Amniotic epithelial cell (primary cell): ENCODE data around the gene HAT1.
"Not testable (repeated sequence)": the region's sequence is repeated elsewhere in the genome, so short reads cannot be mapped to it uniquely, and the experiment has no call there.

ENCODE experiments used
- DNase-seq: peaks from one replicate; pipeline ENCODE4 v3.0.0-alpha.2; 2010; ENCODE audit warnings: low read depth

HAT1 gene

GRCh38 chr2:171922230-171923022, at the start of gene HAT1:
HAT1 (plus strand) TSS chr2:171922461; CDS start chr2:171922501, 40 bp downstream.
- peak; percentile 96 for DNase-seq

GRCh38 chr2:171874517-171874916, 47.7 kb upstream of the HAT1 start:
- no peak for DNase-seq

DNA sequence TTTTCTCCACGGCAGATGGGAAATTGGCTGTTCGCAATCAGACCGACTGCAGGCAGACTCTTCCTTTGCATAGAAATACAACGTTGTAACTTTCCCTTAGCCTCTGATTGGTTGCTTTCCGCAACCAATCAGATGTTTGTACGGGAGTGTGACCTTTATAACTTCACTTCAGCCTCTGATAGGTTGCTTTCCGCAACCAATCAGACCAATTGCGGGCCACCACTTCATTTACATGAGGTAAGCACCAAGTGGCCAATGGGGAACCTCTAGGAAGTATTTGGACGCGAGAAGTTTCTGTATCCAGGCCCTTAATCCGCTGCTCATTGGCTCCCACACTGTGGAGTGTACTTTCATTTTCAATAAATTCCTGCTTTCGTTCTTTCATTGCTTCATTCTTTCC, 47.3 kb upstream of the HAT1 start:
- no peak for DNase-seq

DNA sequence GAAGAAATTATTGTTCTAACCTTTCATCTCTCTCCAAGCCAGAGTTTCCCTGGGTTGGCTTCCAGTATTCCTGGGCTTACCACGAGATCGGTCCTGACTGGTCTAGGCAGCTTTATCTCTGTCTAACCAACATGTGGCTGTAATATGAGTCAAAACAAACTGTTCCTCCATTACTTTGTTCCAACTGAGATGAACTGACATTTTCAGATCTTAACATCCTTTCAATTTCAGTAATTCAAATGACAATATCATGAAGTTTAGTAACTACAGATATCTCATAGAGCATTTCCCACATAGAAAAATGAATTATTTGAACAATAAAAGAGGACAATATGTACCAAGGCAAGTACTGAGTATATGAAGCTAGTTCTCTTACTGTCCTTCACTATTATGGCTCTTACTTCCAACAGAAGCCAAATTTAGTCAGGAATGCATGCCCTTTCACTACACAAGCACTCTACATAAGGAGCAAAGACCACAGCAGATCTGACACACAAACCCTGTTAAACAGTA, 43.7 kb upstream of the HAT1 start:
- DNase-seq: peak; percentile 84

DNA sequence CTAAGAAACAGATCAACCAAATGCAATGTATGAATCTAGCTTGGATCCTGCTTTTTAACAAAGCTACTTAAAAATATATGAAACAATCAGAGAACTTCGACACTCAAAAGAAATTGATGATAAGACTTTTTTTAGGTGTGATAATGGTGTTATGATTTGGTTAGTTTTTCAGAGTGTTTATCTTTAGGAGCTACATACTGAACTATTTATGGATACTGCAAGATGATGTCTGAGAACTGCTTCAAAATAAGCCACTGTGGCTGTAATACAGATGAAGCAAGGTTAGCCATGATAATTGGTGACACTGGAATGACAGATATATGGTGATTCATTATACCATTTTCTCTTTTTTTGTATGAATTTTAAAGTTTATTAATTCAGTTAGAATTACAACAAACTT, 42.4 kb upstream of the HAT1 start:
- no peak for DNase-seq

DNA sequence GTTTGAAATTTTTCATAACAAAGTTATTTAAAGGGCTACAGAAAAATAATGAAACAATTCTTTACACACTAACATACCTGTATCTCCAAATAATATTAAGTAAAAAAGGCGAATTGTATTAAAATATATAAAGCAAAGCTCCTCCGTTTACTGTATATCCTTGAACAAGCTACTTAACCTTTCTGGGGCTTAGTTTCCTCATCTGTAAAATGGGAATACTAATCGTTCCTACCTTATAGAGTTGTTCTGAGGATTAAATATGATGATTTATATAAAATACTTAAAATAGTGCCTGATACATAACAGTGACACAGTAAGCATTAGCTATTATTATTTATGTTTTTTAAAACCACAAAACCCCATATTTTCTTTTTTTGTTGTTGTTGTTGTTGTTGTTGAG, 41.5 kb upstream of the HAT1 start:
- no peak for DNase-seq

DNA sequence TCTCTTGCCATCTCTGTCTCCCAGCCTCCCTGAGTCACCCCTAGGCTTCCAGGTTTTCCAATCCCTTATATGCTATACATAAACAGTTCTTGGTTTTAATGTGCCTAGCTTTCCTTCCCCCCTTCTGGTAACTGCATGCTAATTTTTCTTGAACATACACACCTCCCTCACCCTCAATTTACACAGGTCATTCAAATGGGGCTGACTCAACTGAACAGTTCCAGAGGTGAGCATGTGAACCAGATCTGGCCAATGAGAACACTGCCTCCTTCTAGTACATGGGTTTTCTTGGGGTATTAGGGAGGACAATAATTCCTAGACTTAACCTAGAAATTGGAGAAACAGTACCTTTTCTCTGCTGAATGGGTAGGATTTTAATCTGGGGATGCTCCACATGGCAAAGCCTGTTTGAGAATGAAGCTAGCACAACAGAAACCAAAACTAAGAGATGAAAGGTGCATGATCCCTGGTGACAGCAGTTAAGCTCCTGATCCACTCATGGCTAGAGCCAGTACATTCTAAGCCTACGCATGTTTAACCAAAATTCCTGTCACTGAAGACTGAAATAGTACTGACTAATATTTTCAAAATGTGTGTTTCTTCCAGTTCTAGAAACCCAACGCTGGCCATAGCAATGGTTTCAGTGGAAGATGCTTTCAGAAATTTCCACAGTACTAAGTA, 40.0 kb upstream of the HAT1 start:
- DNase-seq: peak; percentile 44

DNA sequence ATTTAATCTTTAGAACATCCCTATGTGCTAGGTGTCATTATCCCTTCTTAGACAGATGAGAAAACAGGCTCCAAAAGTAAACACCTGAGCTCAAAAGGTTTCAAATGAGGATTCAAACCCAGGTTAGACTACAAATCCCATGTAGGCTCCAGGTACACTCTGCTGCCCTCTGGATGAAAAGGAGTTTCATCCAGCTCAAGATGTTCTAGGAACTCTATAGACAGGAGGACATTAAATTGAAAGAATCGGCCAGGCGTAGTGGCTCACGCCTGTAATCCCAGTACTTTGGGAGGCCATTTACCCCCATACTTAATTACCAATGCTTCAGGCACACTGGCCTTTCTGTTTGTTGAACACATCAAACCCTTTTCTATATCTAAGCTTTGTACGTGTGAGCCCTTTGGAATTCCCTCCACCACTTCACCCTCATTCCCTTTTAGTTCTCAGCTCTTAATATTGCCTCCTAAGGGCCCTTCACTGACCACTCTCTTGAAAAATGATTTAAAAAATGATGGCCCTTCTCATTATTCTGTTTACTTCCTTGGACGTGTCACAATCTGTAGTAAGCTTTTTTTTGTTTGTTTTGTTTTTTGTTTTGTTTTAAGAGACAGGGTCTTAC, 38.9 kb upstream of the HAT1 start:
- DNase-seq: no peak

DNA sequence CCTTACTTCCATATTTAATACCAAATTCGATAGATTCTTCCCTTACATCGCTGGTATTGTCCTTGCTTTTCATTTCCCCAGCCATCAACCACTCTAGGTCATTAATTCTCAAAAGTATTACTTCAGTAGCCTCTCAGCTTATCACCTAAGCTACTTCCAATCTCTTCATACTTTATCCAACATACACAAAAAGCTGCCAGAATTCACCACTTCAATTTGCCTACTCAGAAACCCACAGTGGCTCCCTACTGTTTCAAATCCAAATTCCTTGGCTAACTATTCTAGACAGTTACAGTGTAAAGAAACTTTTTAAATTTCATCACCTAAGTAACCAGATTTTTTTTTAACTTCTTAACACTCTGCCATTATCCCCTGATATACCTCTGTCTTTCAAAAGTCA, 32.9 kb upstream of the HAT1 start:
- no peak for DNase-seq

DNA sequence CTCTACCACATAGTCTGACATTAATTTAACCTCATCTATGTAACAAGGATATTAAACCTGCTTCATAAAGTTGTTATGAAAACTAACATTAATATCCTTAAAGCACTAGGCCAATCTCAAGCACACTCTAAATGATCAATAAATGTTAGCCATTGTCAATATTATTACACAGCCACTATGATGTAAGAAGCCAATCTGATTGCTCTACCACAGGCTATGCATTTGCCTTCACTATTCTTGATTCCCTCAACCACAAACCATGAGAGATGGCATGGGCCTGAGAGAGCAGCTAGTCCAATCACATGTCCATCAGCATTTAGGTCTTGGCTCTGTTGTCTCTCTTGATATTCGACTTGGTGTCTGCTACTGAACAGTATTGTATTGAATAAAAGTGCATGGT, 32.5 kb upstream of the HAT1 start:
- no peak for DNase-seq

GRCh38 chr2:171893196-171893823, 29.0 kb upstream of the HAT1 start:
- no peak for DNase-seq

- peak; percentile 75 for DNase-seq
These were observed 28.2 kb upstream of the HAT1 start, which contains the start of gene SLC25A12 for GRCh38 chr2:171893824-171894611. SLC25A12 (minus strand) TSS chr2:171894244; CDS start chr2:171894214, 30 bp downstream.

DNA sequence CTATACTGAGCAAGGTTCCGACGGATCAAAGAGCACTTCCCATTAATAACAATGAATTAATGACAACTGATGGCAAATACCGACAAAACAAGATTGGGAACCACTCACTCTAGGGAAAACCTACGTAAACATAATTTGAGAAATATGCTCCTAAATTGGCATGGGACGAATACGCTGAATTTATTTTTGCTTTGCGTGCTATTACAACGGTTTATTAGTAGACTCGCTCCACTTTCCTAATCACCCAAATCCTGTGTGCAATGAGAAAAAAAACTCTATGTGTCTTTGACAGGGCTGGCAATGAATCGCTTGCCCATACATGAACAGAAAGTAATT, 27.7 kb upstream of the HAT1 start:
- no peak for DNase-seq

DNA sequence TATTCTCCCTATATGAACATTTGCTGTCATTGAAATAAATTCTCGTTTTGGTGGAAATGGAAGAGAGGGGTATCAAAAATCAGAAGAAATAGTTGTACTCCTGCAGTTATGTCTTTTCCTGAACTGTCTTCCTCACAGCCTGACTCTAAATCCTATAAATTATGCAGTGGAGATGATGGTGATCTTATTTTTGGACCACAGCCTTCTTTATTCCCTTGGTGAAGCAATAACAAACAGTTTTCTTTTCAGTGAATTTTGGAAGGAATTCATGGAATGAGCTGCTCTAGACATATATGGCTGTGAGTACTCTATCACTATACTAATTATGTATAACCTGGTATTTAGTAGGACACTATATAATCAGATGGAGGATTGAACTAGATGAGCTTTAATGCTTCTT, 26.5 kb upstream of the HAT1 start:
- DNase-seq: no peak

DNA sequence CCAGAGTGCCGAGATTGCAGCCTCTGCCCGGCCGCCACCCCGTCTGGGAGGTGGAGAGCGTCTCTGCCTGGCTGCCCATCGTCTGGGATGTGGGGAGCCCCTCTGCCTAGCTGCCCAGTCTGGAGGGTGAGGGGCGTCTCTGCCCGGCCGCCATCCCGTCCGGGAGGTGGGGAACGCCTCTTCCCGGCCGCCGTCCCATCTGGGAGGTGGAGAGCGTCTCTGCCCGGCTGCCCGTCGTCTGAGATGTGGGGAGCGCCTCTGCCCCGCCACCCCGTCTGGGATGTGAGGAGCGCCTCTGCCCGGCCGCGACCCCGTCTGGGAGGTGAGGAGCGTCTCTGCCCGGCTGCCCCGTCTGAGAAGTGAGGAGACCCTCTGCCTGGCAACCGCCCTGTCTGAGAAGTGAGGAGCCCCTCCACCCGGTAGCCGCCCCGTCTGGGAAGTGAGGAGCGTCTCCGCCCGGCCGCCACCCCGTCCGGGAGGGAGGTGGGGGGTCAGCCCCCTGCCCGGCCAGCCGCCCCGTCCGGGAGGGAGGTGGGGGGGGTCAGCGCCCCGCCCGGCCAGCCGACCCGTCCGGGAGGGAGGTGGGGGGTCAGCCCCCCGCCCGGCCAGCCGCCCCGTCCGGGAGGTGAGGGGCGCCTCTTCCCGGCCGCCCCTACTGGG, 22.5 kb upstream of the HAT1 start:
- DNase-seq: not testable (repeated sequence)

DNA sequence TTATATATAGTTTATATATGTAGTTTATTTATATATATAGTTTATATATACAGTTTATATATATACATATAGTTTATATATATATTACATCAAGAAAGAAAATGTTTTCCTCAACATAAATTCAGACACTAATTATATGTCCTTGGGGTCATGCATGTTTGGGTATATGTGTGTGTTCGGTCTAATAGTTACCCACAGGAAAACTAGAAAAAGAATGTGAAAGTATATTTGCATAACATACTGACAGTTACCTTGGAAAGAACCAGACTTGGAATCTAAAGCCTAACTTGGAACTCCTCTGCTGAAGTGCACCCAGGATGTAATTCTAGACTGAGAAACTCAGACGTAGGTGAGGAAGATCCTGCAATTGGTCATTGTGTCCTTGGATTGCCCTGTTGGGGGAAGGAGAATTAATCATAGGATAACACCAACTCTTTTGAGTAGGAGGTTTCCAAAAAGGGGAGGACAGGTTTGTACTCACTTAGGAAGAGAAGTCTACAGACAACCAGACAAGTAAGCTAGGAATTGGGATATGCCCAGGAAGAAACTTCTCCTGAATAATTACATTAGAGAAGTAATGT, 19.3 kb upstream of the HAT1 start:
- DNase-seq: no peak

DNA sequence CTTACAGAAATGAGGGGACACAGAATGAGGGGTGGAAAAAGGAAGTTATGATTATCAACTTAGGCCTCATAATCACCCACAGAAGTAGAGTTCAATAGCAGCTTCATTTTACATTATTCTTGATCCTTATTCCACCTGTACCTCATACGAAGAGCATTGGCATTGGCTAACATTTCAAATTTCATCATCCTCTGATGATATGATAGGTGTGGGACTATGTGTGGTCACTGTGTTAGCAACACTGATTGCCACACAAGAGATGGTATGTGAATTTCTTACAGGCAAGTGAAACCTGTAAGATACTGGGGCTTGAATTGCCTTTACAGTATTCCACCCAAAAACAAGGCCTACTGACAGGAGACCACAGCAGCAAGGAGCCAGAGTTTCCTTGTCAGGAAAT, 14.0 kb upstream of the HAT1 start:
- peak; percentile 17 for DNase-seq

DNA sequence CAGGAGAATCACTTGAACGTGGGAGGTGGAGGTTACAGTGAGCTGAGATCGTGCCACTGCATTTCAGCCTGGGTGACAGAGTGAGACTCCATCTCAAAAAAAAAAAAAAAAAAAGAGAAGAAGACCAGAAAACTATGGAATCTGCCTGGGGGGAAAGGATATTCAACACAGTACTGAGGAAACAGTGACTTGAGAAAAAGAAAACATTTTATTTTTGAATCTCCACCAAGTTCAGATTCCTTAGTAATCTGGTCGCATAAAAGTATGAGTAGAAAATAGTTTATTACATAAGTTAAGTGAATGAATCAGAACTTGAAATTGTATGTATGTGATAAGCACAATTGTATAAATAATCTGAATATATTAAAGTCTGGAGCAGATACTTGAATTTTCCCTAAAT, 13.0 kb upstream of the HAT1 start:
- no peak for DNase-seq

DNA sequence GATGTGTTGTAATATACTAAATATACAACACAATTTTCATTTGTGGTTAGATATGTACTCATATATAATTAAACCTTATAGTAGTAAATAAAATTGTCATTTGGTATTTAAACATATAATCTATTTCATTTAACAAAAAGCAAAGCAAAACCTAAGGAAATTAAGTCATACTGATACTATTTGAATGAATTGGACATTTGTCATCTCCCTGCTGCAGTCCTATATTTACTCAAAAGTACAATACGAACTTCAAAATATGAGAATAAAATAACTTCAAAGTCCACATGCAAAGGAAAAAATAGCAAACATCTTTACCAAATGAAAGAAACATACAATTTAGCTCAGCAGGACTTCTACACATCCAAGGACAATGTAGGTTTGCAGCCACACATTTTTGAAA, 11.8 kb upstream of the HAT1 start:
- no peak for DNase-seq

- DNase-seq: no peak
These were observed 8.7 kb upstream of the HAT1 start for GRCh38 chr2:171913517-171913916.

DNA sequence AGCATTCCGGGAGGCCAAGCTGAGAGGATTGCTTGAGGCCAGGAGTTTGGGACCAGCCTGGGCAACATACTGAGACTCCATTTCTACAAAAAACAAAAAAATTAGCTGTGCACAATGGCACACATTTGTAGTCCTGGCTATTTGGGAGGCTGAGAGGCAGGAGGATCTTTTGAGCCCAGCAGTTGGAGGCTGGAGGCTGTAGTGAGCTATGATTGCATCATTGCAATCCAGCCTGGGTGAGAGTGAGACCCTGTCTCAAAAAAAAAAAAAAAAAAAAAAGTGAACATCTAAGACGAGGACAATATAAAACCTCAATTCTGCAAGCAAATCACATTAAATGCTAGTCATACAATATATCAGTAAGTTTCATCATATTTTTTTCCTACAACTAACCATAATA, 2.8 kb upstream of the HAT1 start:
- DNase-seq: no peak
